A673 (cell line): ENCODE measurements around the gene C1orf35. TPM values are rescaled to one million over a fixed set of nuclear protein-coding genes. Genes with fewer than 3 reads are reported as not detected.

Experiments
- BruUV-seq: library from RNA; stranded (reverse); fragments of 400-500 nt; replicated peaks from 2 replicates; lab custom pipeline; 2021; lab: Mats Ljungman, UMichigan
- CTCF ChIA-PET: fragments of 300-600 bp; sonication (Branson Sonifier 250); formaldehyde crosslinking; loops from one replicate; lab custom pipeline; 2022; ENCODE audit warnings: antibody characterized with exemption; lab: Charles Lee
- POLR2A ChIA-PET: fragments of 300-600 bp; sonication (Branson Sonifier 250); formaldehyde crosslinking; loops from one replicate; lab custom pipeline; 2022; ENCODE audit warnings: antibody characterized with exemption; ENCODE audit not compliant: low non-redundant PET; lab: Charles Lee
- DNase-seq: peaks from one replicate; pipeline ENCODE4 v3.0.0-alpha.2; 2015; ENCODE audit warnings: low spot score
- H3K27ac ChIP-seq: fragments of 200-600 bp; sonication (generic); 2 replicates; pipeline ENCODE4 v1.5.1; 2016; ENCODE audit warnings: mixed run types, low read depth, mild to moderate bottlenecking, mixed read lengths, antibody characterized with exemption, low read length; ENCODE audit not compliant: poor library complexity, severe bottlenecking
- H3K27me3 ChIP-seq: fragments of 200-600 bp; sonication (generic); replicated peaks from 2 replicates; pipeline ENCODE4 v1.6.1; 2017; ENCODE audit warnings: mixed run types, low read depth, mild to moderate bottlenecking, mixed read lengths, antibody characterized with exemption, low read length; ENCODE audit not compliant: insufficient read depth, poor library complexity
- H3K36me3 ChIP-seq: fragments of 200-600 bp; sonication (generic); 2 replicates; pipeline ENCODE4 v1.6.1; 2016; ENCODE audit warnings: mixed run types, mild to moderate bottlenecking, mixed read lengths, antibody characterized with exemption, low read length; ENCODE audit not compliant: insufficient read depth, poor library complexity, severe bottlenecking
- H3K4me1 ChIP-seq: fragments of 200-600 bp; sonication (generic); 2 replicates; pipeline ENCODE4 v1.6.1; 2017; ENCODE audit warnings: mixed run types, mild to moderate bottlenecking, mixed read lengths, antibody characterized with exemption, low read length; ENCODE audit not compliant: insufficient read depth, poor library complexity, severe bottlenecking
- H3K4me3 ChIP-seq: fragments of 200-600 bp; sonication (generic); 2 replicates; pipeline ENCODE4 v1.5.1; 2016; ENCODE audit warnings: low read depth, mixed run types, mild to moderate bottlenecking, mixed read lengths, low read length; ENCODE audit not compliant: poor library complexity, severe bottlenecking
- H3K9me3 ChIP-seq: fragments of 200-600 bp; sonication (generic); 2 replicates; pipeline ENCODE4 v1.6.1; 2016; ENCODE audit warnings: mixed run types, low read depth, mild to moderate bottlenecking, mixed read lengths, antibody characterized with exemption, low read length; ENCODE audit not compliant: poor library complexity, severe bottlenecking
- CTCF ChIP-seq: fragments of 300-800, 200-600 bp; sonication (generic); conservative IDR thresholded peaks from 2 replicates; pipeline ENCODE4 v1.5.1; 2017; ENCODE audit warnings: low read depth, mild to moderate bottlenecking, antibody characterized with exemption, low read length, moderate library complexity, mixed read lengths
- EZH2 ChIP-seq: fragments of 200-600 bp; sonication (generic); IDR thresholded peaks from 2 replicates; pipeline ENCODE4 v1.6.1; 2017; ENCODE audit warnings: borderline replicate concordance, low read depth, mild to moderate bottlenecking, mixed read lengths, antibody characterized with exemption, low read length; ENCODE audit not compliant: poor library complexity, severe bottlenecking
- intact Hi-C: fragments of 100-400 bp; cut with micrococcal nuclease; formaldehyde crosslinking; loops from one replicate; pipeline ENCODE4 v1.10.0; 2022; ENCODE audit not compliant: unreplicated experiment
- total RNA-seq: library from RNA; stranded (reverse); gene quantifications from 2 replicates; pipeline ENCODE4 v1.2.3, GENCODE V29; 2021

Gene C1orf35
- total RNA-seq, 1 experiment from 2014 or later = 27.5 TPM

- TF ChIP-seq EZH2 (no peak), CTCF (no peak)
- peaks cover 10% of the 10 kb centered on the region for H3K36me3 ChIP-seq
- no peaks in the 10 kb centered on the region for H3K9me3 ChIP-seq
- CTCF ChIA-PET = no interaction called here
- DNase-seq = no peak
- no peaks in the 10 kb centered on the region for H3K27me3 ChIP-seq
- H3K27ac ChIP-seq = no peak overlapping the region
- POLR2A ChIA-PET = no interaction called here
- intact Hi-C loops = no loop called here
- peaks cover 11% of the 10 kb centered on the region for H3K4me1 ChIP-seq
- H3K4me3 ChIP-seq = no peak overlapping the region
- no TSS peak for BruUV-seq
Measured at GRCh38 chr1:228105996-228106799, 3.1 kb upstream of the C1orf35 start.

DNA sequence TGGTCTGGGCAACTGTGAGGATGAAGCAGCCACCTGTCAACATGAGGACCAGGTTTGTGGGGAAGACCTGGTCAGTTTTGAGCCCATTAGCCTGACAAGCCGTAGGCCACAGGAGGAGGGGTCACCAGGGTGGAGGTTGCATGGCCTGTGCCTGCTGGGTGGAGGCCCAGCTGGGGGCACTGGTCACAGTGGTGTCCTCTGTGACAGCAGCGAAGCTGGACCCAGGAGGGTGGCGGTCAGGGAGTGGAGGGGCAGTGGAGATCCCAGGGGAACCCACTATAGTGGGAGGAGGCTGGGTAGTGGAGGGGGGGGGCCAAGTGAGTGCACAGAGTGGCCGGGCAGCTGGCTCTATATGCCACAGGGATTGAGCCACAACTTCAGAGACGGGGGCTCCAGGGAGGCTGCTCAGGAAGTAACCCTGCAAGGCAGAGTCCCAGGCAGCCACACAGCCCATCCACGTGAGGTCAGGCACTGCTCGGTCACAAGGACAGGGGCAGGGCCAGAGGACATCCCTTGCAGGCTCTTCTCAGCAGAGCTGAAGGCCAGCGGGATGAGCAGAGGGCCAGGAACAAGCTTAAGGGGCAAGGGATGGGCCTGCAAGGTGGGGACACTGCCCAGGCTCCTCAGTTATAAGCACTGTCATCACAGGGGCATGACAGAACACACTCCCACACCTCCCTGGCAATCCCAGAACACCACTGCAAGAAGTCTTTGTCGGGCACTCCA, 2.3 kb upstream of the C1orf35 start:
- Histone ChIP-seq H3K27me3 (no peaks in the 10 kb centered on the region), H3K9me3 (no peaks in the 10 kb centered on the region), H3K4me3 (no peak overlapping the region), H3K27ac (no peak overlapping the region), H3K4me1 (peaks cover 11% of the 10 kb centered on the region), H3K36me3 (peaks cover 17% of the 10 kb centered on the region)
- DNase-seq = no peak
- intact Hi-C loops = no loop called here
- no peak for TF ChIP-seq CTCF
- no peak for TF ChIP-seq EZH2
- POLR2A ChIA-PET = no interaction called here
- BruUV-seq = no TSS peak
- CTCF ChIA-PET = no interaction called here

DNA sequence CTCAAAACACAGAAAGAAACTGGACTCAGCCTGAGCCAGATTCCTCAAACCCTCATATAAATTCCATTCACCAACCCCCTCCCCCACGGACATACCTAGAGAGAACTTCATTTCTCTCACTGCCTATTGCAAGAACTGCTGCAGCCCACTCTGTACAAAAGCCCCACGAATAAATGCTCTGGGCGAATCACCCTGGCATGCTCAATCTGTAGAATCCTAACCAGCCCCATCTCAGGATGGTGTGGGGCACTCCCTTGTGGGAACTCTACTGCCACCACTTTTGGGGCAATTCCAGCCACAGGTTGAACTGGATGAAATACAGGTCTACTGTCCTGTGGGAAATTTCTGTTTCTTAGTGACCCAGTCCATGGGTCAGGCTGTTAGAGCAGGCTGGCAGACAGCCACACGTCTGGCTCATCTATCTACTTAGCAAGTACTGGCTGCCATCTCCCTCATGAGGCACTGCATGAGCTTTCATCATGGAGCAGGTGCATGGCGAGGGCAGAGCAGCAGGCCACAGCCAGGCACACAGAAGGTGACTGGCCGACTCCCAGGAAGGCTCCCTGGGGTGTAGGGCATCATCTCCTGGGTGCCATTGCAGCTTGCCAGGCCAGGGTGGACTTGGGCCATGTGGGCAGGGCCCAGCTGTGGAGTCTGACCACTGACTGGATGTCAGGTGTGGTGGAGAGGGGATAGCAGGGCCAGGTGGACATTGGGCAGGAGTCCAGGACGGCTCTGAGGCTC, 1.6 kb upstream of the C1orf35 start:
- DNase-seq = no peak
- POLR2A ChIA-PET = no interaction called here
- no TSS peak for BruUV-seq

More for the DNA sequence above, 1.6 kb upstream of the C1orf35 start:
- intact Hi-C loops = no loop called here
- TF ChIP-seq CTCF (no peak), EZH2 (no peak)
- Histone ChIP-seq H3K27ac (no peak overlapping the region), H3K9me3 (no peaks in the 10 kb centered on the region), H3K4me1 (peaks cover 6% of the 10 kb centered on the region), H3K4me3 (no peak overlapping the region), H3K36me3 (peaks cover 23% of the 10 kb centered on the region), H3K27me3 (no peaks in the 10 kb centered on the region)
- CTCF ChIA-PET = no interaction called here
